ENCODE data around the gene TMEM271.

Gene TMEM271

GRCh38 chr4:576245-576821 lies at the start of gene TMEM271:
Gene TMEM271, minus strand, starts transcription at chr4:576295. Its CDS starts 233 bp downstream, at chr4:576062.
- DNase-seq (ENCODE audit: low read depth in 2 of 2), result no peak

GRCh38 chr4:625631-626161 lies 49.6 kb upstream of the TMEM271 start:
- DNase-seq (ENCODE audit: low read depth in 2 of 2), result no peak

GRCh38 chr4:624705-625590 lies 48.9 kb upstream of the TMEM271 start, which contains the start of gene PDE6B:
Gene PDE6B, plus strand, starts transcription at chr4:625573. Its CDS starts 54 bp downstream, at chr4:625627.
- DNase-seq (ENCODE audit: low read depth in 2 of 2), result no peak

GRCh38 chr4:623914-624566 lies 47.9 kb upstream of the TMEM271 start:
- DNase-seq (ENCODE audit: low read depth in 2 of 2), result no peak

- DNase-seq (ENCODE audit: low read depth in 2 of 2), result no peak
These were observed 47.2 kb upstream of the TMEM271 start for GRCh38 chr4:622996-623913.

- DNase-seq (ENCODE audit: low read depth in 2 of 2), result no peak
These were observed 46.2 kb upstream of the TMEM271 start for GRCh38 chr4:622071-622995.

GRCh38 chr4:621296-622070 lies 45.4 kb upstream of the TMEM271 start:
- no peak for DNase-seq (ENCODE audit: low read depth in 2 of 2)

GRCh38 chr4:620851-621261 lies 44.8 kb upstream of the TMEM271 start:
- DNase-seq (ENCODE audit: low read depth in 2 of 2), result no peak

GRCh38 chr4:620201-620600 lies 44.1 kb upstream of the TMEM271 start:
- DNase-seq (ENCODE audit: low read depth in 2 of 2), result no peak

GRCh38 chr4:617644-618641 lies 41.8 kb upstream of the TMEM271 start:
- no peak for DNase-seq (ENCODE audit: low read depth in 2 of 2)

GRCh38 chr4:616911-617643 lies 41.0 kb upstream of the TMEM271 start:
- no peak for DNase-seq (ENCODE audit: low read depth in 2 of 2)

GRCh38 chr4:616091-616490 lies 40.0 kb upstream of the TMEM271 start:
- no peak for DNase-seq (ENCODE audit: low read depth in 2 of 2)

GRCh38 chr4:613126-613525 lies 37.0 kb upstream of the TMEM271 start:
- no peak for DNase-seq (ENCODE audit: low read depth in 2 of 2)

- no peak for DNase-seq (ENCODE audit: low read depth in 2 of 2)
These were observed 36.6 kb upstream of the TMEM271 start for GRCh38 chr4:612749-613125.

- no peak for DNase-seq (ENCODE audit: low read depth in 2 of 2)
These were observed 36.1 kb upstream of the TMEM271 start for GRCh38 chr4:612052-612748.

GRCh38 chr4:610411-611261 lies 34.5 kb upstream of the TMEM271 start:
- DNase-seq (ENCODE audit: low read depth in 2 of 2), result no peak

All from stimulated activated CD4-positive, alpha-beta T cell treated with anti-CD3 and anti-CD28 coated beads, Interleukin-15, amount 100 ng/mL, for 48 hours (primary cell).